Keratinocyte (primary cell): ENCODE data around the gene IL1RL2. TPM values are rescaled to one million over a fixed set of nuclear protein-coding genes. Genes with fewer than 3 reads are reported as not detected.

ENCODE experiments used
- DNase-seq: peaks from one replicate; pipeline ENCODE4 v3.0.0-alpha.2; 2011; ENCODE audit warnings: low read depth, missing footprints, low spot score
- FAIRE-seq: peaks from 2 replicates; lab custom pipeline; 2011; peaks lifted over from hg19 to GRCh38; lab: Jason Lieb, UNC
- H2AFZ ChIP-seq: 2 replicates; pipeline ENCODE4 v1.6.0; 2012; ENCODE audit warnings: low read length, control low read depth, inconsistent platforms; ENCODE audit not compliant: control insufficient read depth
- H3K27ac ChIP-seq: 2 replicates; pipeline ENCODE4 v1.5.1; 2011; ENCODE audit warnings: low read length; ENCODE audit not compliant: control insufficient read depth, insufficient read depth
- H3K27me3 ChIP-seq: 3 replicates; pipeline ENCODE4 v1.6.0; 2011; ENCODE audit warnings: low read length; ENCODE audit not compliant: control insufficient read depth, insufficient read depth; ENCODE audit errors: extremely low read depth
- H3K36me3 ChIP-seq, 2 experiments: 2 replicates in 1 of 2; 3 replicates in 1 of 2; pipeline ENCODE4 v1.5.1; 2011; ENCODE audit warnings: low read length in 2 of 2, mild to moderate bottlenecking in 1 of 2; ENCODE audit not compliant: control insufficient read depth in 2 of 2, insufficient read depth in 2 of 2; ENCODE audit errors: extremely low read depth in 1 of 2
- H3K4me1 ChIP-seq: 3 replicates; pipeline ENCODE4 v1.5.1; 2011; ENCODE audit warnings: low read length; ENCODE audit not compliant: control insufficient read depth, insufficient read depth; ENCODE audit errors: extremely low read depth
- H3K4me2 ChIP-seq: 3 replicates; pipeline ENCODE4 v1.6.0; 2011; ENCODE audit warnings: low read depth, low read length; ENCODE audit not compliant: control insufficient read depth, insufficient read depth; ENCODE audit errors: extremely low read depth
- H3K4me3 ChIP-seq, 3 experiments: fragments of 200-600 bp in 1 of 3; sonication (generic) in 1 of 3; 2 replicates in 2 of 3; 3 replicates in 1 of 3; pipeline ENCODE4 v1.5.1; 2011 to 2016; ENCODE audit warnings: low read length in 3 of 3, mild to moderate bottlenecking in 3 of 3, control low read depth in 2 of 3, inconsistent platforms in 1 of 3, low read depth in 1 of 3, mixed read lengths in 1 of 3, mixed run types in 1 of 3, moderate library complexity in 1 of 3; ENCODE audit not compliant: control insufficient read depth in 2 of 3, insufficient read depth in 2 of 3; ENCODE audit errors: extremely low read depth in 1 of 3
- H3K79me2 ChIP-seq: 2 replicates; pipeline ENCODE4 v1.6.0; 2012; ENCODE audit warnings: low read length; ENCODE audit not compliant: control insufficient read depth, insufficient read depth
- H3K9ac ChIP-seq: 3 replicates; pipeline ENCODE4 v1.6.0; 2011; ENCODE audit warnings: low read length; ENCODE audit not compliant: control insufficient read depth, insufficient read depth; ENCODE audit errors: extremely low read depth
- H3K9me1 ChIP-seq: 3 replicates; pipeline ENCODE4 v1.6.0; 2011; ENCODE audit warnings: low read length; ENCODE audit not compliant: control insufficient read depth, insufficient read depth; ENCODE audit errors: extremely low read depth
- H3K9me3 ChIP-seq: 2 replicates; pipeline ENCODE4 v1.5.1; 2012; ENCODE audit warnings: low read depth, low read length; ENCODE audit not compliant: control insufficient read depth
- H4K20me1 ChIP-seq: 3 replicates; pipeline ENCODE4 v1.6.0; 2011; ENCODE audit warnings: low read length; ENCODE audit not compliant: control insufficient read depth, insufficient read depth; ENCODE audit errors: extremely low read depth
- EZH2 ChIP-seq: IDR thresholded peaks from one replicate; pipeline ENCODE4 v1.6.1; 2012; ENCODE audit warnings: inconsistent platforms, mild to moderate bottlenecking, low read length, moderate library complexity
- dilution Hi-C: fragments of 300-500 bp; cut with MboI; formaldehyde crosslinking; loops from one replicate; pipeline ENCODE4 v1.7.0; 2020; ENCODE audit warnings: low sequenced_read_pairs; ENCODE audit not compliant: extremely low pct_ligation_motif_present
- polyA plus RNA-seq, 5 experiments: library from polyadenylated mRNA; depleted of rRNA in 3 of 5; stranded (reverse) in 3 of 5; stranded (forward) in 1 of 5; unstranded in 1 of 5; fragments of >200 nt; gene quantifications; 1 replicate in 1 of 5; 2 replicates in 3 of 5; 3 replicates in 1 of 5; pipeline versions ENCODE4 v1.2.1 to v1.2.3, GENCODE V29; 2011 to 2012; ENCODE audit warnings: missing spikeins in 2 of 5, low read depth in 1 of 5, low replicate concordance in 1 of 5
- TF ChIP-seq, protein P1 (sequence below), 3 experiments: IDR thresholded peaks in 1 of 3; conservative IDR thresholded peaks in 1 of 3; optimal IDR thresholded peaks in 1 of 3; 2 replicates in 2 of 3; 3 replicates in 1 of 3; pipeline versions ENCODE3 to v1.5.1; 2011; ENCODE audit warnings: low read length in 3 of 3, mild to moderate bottlenecking in 3 of 3, moderate library complexity in 2 of 3, control low read depth in 1 of 3, inconsistent platforms in 1 of 3; ENCODE audit not compliant: insufficient read depth in 2 of 3; ENCODE audit errors: extremely low read depth in 1 of 3

IL1RL2 gene
- polyA plus RNA-seq, 1 donor (not counting 4 experiments of a cell fraction or from before 2014, with no cell fraction given): 1.5 TPM

DNA sequence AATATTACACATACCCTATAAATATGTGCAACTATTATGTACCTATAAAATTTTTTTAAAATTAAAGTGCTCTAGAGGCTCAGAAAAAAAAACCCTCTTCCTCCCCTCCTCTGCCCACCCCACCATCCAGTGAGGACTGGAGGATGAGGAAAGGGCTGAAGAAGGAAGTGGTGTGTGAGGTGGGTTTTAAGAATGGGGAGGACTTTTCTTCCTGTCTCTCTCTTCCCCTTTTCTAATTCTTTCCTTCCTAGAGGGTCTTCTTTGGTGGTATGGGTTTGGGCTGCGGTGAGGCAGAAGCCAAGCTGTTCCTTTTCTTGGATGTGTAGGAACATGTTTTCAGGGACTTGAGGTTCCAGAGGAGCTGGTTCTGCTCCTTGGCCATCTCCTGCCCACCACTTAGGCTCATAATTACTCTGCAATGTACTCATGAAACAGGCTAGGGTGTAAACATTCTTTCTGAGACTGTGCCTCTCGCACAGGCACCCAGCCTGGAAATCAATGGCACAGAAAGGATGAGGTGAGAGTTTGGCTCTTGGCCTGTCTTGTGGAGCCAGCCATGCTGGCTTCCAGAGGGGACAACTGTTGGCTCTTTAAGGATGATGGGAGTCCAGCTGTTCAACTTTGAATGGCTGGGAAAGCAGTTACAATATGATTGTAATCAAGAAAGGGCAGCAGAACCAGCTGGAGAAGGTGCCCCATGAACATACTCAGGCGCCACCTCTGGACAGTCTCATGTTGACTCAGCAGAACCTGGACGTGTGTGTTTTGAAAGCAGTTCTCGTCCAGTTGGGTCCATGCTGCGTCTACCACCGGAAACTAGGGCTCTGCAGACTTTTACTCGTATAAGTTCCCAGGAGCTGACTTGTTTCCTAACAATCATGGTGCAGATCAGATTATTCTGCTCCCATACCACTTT, 38.3 kb downstream of the IL1RL2 start:
- H3K36me3 ChIP-seq: peaks cover 0 to 2% of the 10 kb centered on the region in 2 experiments
- H3K4me1 ChIP-seq: peaks cover 17% of the 10 kb centered on the region

GRCh38 chr2:102226171-102226570, 39.3 kb downstream of the IL1RL2 start:
- Histone ChIP-seq H3K9me3 (no peaks in the 10 kb centered on the region), H3K4me1 (peaks cover 17% of the 10 kb centered on the region), H4K20me1 (no peaks in the 10 kb centered on the region), H3K9ac (no peak overlapping the region), H3K9me1 (no peaks in the 10 kb centered on the region), H3K27me3 (no peaks in the 10 kb centered on the region), H3K79me2 (no peaks in the 10 kb centered on the region), H3K4me3 (no peak overlapping the region), H2AFZ (no peak overlapping the region), H3K36me3 (peaks cover 0 to 2% of the 10 kb centered on the region in 2 experiments), H3K27ac (no peak overlapping the region), H3K4me2 (no peak overlapping the region)
- DNase-seq (no peak), FAIRE-seq (no peak)
- TF ChIP-seq, protein P1, sequence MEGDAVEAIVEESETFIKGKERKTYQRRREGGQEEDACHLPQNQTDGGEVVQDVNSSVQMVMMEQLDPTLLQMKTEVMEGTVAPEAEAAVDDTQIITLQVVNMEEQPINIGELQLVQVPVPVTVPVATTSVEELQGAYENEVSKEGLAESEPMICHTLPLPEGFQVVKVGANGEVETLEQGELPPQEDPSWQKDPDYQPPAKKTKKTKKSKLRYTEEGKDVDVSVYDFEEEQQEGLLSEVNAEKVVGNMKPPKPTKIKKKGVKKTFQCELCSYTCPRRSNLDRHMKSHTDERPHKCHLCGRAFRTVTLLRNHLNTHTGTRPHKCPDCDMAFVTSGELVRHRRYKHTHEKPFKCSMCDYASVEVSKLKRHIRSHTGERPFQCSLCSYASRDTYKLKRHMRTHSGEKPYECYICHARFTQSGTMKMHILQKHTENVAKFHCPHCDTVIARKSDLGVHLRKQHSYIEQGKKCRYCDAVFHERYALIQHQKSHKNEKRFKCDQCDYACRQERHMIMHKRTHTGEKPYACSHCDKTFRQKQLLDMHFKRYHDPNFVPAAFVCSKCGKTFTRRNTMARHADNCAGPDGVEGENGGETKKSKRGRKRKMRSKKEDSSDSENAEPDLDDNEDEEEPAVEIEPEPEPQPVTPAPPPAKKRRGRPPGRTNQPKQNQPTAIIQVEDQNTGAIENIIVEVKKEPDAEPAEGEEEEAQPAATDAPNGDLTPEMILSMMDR (optimal IDR thresholded peaks at IDR 0.05 in 1 of 3, IDR thresholded peaks at IDR 0.05 in 1 of 3, conservative IDR thresholded peaks at IDR 0.05 in 1 of 3; ENCODE audit: extremely low read depth in 1 of 3, insufficient read depth in 2 of 3, low read length in 3 of 3): no peak
- no peak for TF ChIP-seq EZH2
- dilution Hi-C loops: no loop called here

More for the DNA sequence above, 38.3 kb downstream of the IL1RL2 start:
- no peaks in the 10 kb centered on the region for H3K9me1 ChIP-seq
- H3K4me2 ChIP-seq: no peak overlapping the region
- H3K79me2 ChIP-seq: no peaks in the 10 kb centered on the region
- TF ChIP-seq, protein P1 (optimal IDR thresholded peaks at IDR 0.05 in 1 of 3, IDR thresholded peaks at IDR 0.05 in 1 of 3, conservative IDR thresholded peaks at IDR 0.05 in 1 of 3; ENCODE audit: extremely low read depth in 1 of 3, insufficient read depth in 2 of 3, low read length in 3 of 3): no peak
- no peak for TF ChIP-seq EZH2
- no peaks in the 10 kb centered on the region for H4K20me1 ChIP-seq
- no peaks in the 10 kb centered on the region for H3K27me3 ChIP-seq
- no peak overlapping the region for H2AFZ ChIP-seq
- FAIRE-seq (no peak), DNase-seq (no peak)
- no peak overlapping the region for H3K27ac ChIP-seq
- no peak overlapping the region for H3K9ac ChIP-seq
- no peaks in the 10 kb centered on the region for H3K9me3 ChIP-seq
- dilution Hi-C loops: no loop called here
- no peak overlapping the region for H3K4me3 ChIP-seq
